Measurements from ENCODE around the gene AP2S1. TPM values are rescaled to one million over a fixed set of nuclear protein-coding genes. Genes with fewer than 3 reads are reported as not detected.

AP2S1 gene
- total and polyA plus RNA-seq, 2 experiments from 2014 or later = 140 to 299 TPM

DNA sequence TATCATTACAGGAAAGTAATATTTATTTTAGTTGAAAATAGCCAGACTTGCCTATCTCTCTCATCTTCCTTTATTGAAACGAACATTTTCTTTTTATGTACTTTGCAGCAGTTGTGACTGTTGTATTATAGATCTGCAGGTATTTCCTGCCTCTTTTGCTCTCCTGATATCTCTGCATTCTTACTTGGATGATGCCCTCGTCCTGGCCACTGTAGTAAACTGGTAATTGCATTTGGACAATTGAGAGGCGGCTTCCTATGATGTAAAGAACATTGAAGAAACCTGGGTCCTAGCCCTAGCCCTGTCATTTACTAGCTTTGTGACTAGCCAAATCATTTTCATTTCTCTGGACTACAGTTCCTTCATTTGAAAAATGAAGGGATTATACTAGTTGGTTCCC, 16.5 kb upstream of the AP2S1 start (continued):
- TF ChIP-seq, protein P1, sequence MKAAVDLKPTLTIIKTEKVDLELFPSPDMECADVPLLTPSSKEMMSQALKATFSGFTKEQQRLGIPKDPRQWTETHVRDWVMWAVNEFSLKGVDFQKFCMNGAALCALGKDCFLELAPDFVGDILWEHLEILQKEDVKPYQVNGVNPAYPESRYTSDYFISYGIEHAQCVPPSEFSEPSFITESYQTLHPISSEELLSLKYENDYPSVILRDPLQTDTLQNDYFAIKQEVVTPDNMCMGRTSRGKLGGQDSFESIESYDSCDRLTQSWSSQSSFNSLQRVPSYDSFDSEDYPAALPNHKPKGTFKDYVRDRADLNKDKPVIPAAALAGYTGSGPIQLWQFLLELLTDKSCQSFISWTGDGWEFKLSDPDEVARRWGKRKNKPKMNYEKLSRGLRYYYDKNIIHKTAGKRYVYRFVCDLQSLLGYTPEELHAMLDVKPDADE (IDR thresholded peaks at IDR 0.05) = no peak
- TF ChIP-seq NANOG (IDR thresholded peaks at IDR 0.05; ENCODE audit: borderline replicate concordance) (no peak), STAT1 (IDR thresholded peaks at IDR 0.05; ENCODE audit: unreplicated experiment) (no peak), EZH2 (IDR thresholded peaks at IDR 0.05; ENCODE audit: low read depth, unreplicated experiment) (no peak), JUNB (IDR thresholded peaks at IDR 0.05; ENCODE audit: unreplicated experiment) (no peak), POLR2AphosphoS5 (IDR thresholded peaks at IDR 0.05; ENCODE audit: low read depth) (no peak)
- TF ChIP-seq, protein P2, sequence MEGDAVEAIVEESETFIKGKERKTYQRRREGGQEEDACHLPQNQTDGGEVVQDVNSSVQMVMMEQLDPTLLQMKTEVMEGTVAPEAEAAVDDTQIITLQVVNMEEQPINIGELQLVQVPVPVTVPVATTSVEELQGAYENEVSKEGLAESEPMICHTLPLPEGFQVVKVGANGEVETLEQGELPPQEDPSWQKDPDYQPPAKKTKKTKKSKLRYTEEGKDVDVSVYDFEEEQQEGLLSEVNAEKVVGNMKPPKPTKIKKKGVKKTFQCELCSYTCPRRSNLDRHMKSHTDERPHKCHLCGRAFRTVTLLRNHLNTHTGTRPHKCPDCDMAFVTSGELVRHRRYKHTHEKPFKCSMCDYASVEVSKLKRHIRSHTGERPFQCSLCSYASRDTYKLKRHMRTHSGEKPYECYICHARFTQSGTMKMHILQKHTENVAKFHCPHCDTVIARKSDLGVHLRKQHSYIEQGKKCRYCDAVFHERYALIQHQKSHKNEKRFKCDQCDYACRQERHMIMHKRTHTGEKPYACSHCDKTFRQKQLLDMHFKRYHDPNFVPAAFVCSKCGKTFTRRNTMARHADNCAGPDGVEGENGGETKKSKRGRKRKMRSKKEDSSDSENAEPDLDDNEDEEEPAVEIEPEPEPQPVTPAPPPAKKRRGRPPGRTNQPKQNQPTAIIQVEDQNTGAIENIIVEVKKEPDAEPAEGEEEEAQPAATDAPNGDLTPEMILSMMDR (conservative IDR thresholded peaks at IDR 0.05; ENCODE audit: low read depth in 2 of 2) = no peak

DNA sequence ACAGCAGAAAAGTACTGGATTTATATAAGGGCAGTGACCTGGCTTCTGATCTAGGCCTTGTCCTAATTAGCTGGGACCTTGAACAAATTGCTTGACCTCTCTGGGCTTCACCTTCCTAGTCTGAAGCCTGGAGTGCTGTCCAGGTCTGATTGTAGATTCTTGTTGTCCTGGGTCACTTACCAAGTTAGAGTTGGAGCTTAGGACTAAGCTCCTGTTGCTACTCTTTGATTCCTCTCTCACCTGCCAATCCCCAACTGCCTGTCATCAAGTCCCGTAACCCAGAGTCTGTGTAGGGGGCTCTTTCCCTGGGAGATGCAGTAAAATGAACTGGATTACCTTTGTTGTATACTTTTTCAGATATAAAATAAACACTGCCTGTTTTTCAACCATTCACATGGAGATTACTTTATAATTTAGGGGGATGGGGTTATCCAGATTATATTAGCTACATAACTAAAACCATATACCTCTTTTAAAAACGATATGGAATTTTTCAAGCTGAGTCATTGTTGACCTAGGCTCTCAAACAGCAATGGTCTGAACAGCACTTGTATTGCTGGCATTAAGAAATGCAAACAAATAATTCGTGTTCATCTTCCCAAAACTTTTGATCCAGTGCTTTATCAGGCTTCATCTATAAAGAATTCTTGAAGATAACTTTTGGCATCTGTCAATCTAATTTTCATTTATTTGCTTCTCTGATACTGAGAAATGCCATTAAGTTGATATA, 15.9 kb upstream of the AP2S1 start:
- Histone ChIP-seq H3K9me2 (ENCODE audit: insufficient read depth) (no peaks in the 10 kb centered on the region), H3K27ac (ENCODE audit: low read depth) (peak overlapping the region; percentile 65), H3K79me2 (replicated peaks; ENCODE audit: insufficient read depth) (peaks cover 100% of the 10 kb centered on the region), H3K36me3 (ENCODE audit: insufficient read depth) (no peaks in the 10 kb centered on the region), H2AFZ (no peak overlapping the region), H3K27me3 (ENCODE audit: insufficient read depth) (no peaks in the 10 kb centered on the region), H3K4me3 (no peak overlapping the region), H3F3A (replicated peaks; ENCODE audit: low read depth) (peaks cover 14% of the 10 kb centered on the region; the same call in 1 of the 2 replicates), H3K4me1 (ENCODE audit: insufficient read depth) (peaks cover 67% of the 10 kb centered on the region), H3K4me2 (peak overlapping the region; percentile 100), H4K20me1 (replicated peaks; ENCODE audit: insufficient read depth) (peaks cover 82% of the 10 kb centered on the region)
- DNase-seq (ENCODE audit: low spot score) (no peak), ATAC-seq (no peak)
- Mint-ChIP-seq H3K27me3 (ENCODE audit: insufficient read depth, low read depth, poor library complexity) (peaks cover 5% of the 10 kb centered on the region), H3K4me3 (peak overlapping the region; percentile 16; the same call in 1 of the 3 replicates), H3K36me3 (ENCODE audit: low read depth) (peaks cover 5% of the 10 kb centered on the region; the same call in 1 of the 3 replicates), H3K27ac (peak overlapping the region; percentile 85), H3K9me3 (no peaks in the 10 kb centered on the region), H3K4me1 (peaks cover 28% of the 10 kb centered on the region)
- TF ChIP-seq ZNF114 (CRISPR knock-in tag; IDR thresholded peaks at IDR 0.05) (no peak), EZH2phosphoT487 (IDR thresholded peaks at IDR 0.05; ENCODE audit: unreplicated experiment) (no peak)
- TF ChIP-seq, protein P3, sequence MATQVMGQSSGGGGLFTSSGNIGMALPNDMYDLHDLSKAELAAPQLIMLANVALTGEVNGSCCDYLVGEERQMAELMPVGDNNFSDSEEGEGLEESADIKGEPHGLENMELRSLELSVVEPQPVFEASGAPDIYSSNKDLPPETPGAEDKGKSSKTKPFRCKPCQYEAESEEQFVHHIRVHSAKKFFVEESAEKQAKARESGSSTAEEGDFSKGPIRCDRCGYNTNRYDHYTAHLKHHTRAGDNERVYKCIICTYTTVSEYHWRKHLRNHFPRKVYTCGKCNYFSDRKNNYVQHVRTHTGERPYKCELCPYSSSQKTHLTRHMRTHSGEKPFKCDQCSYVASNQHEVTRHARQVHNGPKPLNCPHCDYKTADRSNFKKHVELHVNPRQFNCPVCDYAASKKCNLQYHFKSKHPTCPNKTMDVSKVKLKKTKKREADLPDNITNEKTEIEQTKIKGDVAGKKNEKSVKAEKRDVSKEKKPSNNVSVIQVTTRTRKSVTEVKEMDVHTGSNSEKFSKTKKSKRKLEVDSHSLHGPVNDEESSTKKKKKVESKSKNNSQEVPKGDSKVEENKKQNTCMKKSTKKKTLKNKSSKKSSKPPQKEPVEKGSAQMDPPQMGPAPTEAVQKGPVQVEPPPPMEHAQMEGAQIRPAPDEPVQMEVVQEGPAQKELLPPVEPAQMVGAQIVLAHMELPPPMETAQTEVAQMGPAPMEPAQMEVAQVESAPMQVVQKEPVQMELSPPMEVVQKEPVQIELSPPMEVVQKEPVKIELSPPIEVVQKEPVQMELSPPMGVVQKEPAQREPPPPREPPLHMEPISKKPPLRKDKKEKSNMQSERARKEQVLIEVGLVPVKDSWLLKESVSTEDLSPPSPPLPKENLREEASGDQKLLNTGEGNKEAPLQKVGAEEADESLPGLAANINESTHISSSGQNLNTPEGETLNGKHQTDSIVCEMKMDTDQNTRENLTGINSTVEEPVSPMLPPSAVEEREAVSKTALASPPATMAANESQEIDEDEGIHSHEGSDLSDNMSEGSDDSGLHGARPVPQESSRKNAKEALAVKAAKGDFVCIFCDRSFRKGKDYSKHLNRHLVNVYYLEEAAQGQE (IDR thresholded peaks at IDR 0.05; ENCODE audit: unreplicated experiment) = no peak
- TF ChIP-seq, protein P1 (IDR thresholded peaks at IDR 0.05) = no peak

Measured in GM23338 (cell line).